Measurements from ENCODE around the gene ANO2. TPM values are rescaled to one million over a fixed set of nuclear protein-coding genes. Genes with fewer than 3 reads are reported as not detected.

The ANO2 gene
- total RNA-seq, 2 donors from 2014 or later = 0.89 TPM; not detected in 1

GRCh38 chr12:5971194-5971850 is 26.3 kb upstream of the ANO2 start:
- no peaks in the 10 kb centered on the region for H3K36me3 Mint-ChIP-seq (ENCODE audit: low read depth)

GRCh38 chr12:5969974-5970690 is 25.1 kb upstream of the ANO2 start:
- Mint-ChIP-seq H3K4me1 (peaks cover 2% of the 10 kb centered on the region), H3K4me3 (no peak overlapping the region), H3K27me3 (peaks cover 74% of the 10 kb centered on the region), H3K27ac (peak overlapping the region; percentile 32), H3K36me3 (ENCODE audit: low read depth) (no peaks in the 10 kb centered on the region)
- DNase-seq (no peak), ATAC-seq (no peak)
- no peaks in the 10 kb centered on the region for H3K9me3 ChIP-seq (ENCODE audit: control insufficient read depth, low read length, poor library complexity, severe bottlenecking)

More at GRCh38 chr12:5971194-5971850, 26.3 kb upstream of the ANO2 start:
- peaks cover 78% of the 10 kb centered on the region for H3K27me3 Mint-ChIP-seq
- no peak overlapping the region for H3K27ac Mint-ChIP-seq
- H3K4me1 Mint-ChIP-seq = no peaks in the 10 kb centered on the region
- no peak for DNase-seq
- ATAC-seq = no peak
- no peak overlapping the region for H3K4me3 Mint-ChIP-seq
- H3K9me3 ChIP-seq (ENCODE audit: control insufficient read depth, low read length, poor library complexity, severe bottlenecking) = no peaks in the 10 kb centered on the region

GRCh38 chr12:5969156-5969973 is 24.3 kb upstream of the ANO2 start:
- no peaks in the 10 kb centered on the region for H3K9me3 ChIP-seq (ENCODE audit: control insufficient read depth, low read length, poor library complexity, severe bottlenecking)
- H3K27me3 Mint-ChIP-seq = peaks cover 75% of the 10 kb centered on the region
- ATAC-seq (no peak), DNase-seq (no peak)
- H3K4me1 Mint-ChIP-seq = peaks cover 4% of the 10 kb centered on the region
- H3K27ac Mint-ChIP-seq = no peak overlapping the region
- H3K4me3 Mint-ChIP-seq = no peak overlapping the region
- no peaks in the 10 kb centered on the region for H3K36me3 Mint-ChIP-seq (ENCODE audit: low read depth)

GRCh38 chr12:5967645-5968415 is 22.8 kb upstream of the ANO2 start:
- H3K36me3 Mint-ChIP-seq (ENCODE audit: low read depth) = no peaks in the 10 kb centered on the region
- H3K4me3 Mint-ChIP-seq = no peak overlapping the region
- no peaks in the 10 kb centered on the region for H3K9me3 ChIP-seq (ENCODE audit: control insufficient read depth, low read length, poor library complexity, severe bottlenecking)
- no peak overlapping the region for H3K27ac Mint-ChIP-seq
- peaks cover 6% of the 10 kb centered on the region for H3K4me1 Mint-ChIP-seq
- H3K27me3 Mint-ChIP-seq = peaks cover 62% of the 10 kb centered on the region
- no peak for ATAC-seq
- no peak for DNase-seq

- Mint-ChIP-seq H3K27me3 (peaks cover 49% of the 10 kb centered on the region), H3K36me3 (ENCODE audit: low read depth) (no peaks in the 10 kb centered on the region), H3K4me1 (peaks cover 6% of the 10 kb centered on the region), H3K27ac (no peak overlapping the region), H3K4me3 (no peak overlapping the region)
- no peak for DNase-seq
- H3K9me3 ChIP-seq (ENCODE audit: control insufficient read depth, low read length, poor library complexity, severe bottlenecking) = no peaks in the 10 kb centered on the region
- no peak for ATAC-seq
Observed at GRCh38 chr12:5966486-5967095, 21.5 kb upstream of the ANO2 start.

GRCh38 chr12:5965950-5966383 is 20.9 kb upstream of the ANO2 start:
- H3K27ac Mint-ChIP-seq = no peak overlapping the region
- H3K4me1 Mint-ChIP-seq = peaks cover 6% of the 10 kb centered on the region
- H3K27me3 Mint-ChIP-seq = peaks cover 43% of the 10 kb centered on the region
- ATAC-seq (peak; percentile 77), DNase-seq (peak in 1 of 3 donors; percentile 21)
- H3K9me3 ChIP-seq (ENCODE audit: control insufficient read depth, low read length, poor library complexity, severe bottlenecking) = no peaks in the 10 kb centered on the region
- no peaks in the 10 kb centered on the region for H3K36me3 Mint-ChIP-seq (ENCODE audit: low read depth)
- H3K4me3 Mint-ChIP-seq = no peak overlapping the region

GRCh38 chr12:5964913-5965900 is 20.1 kb upstream of the ANO2 start:
- H3K36me3 Mint-ChIP-seq (ENCODE audit: low read depth) = no peaks in the 10 kb centered on the region
- peaks cover 40% of the 10 kb centered on the region for H3K27me3 Mint-ChIP-seq
- no peaks in the 10 kb centered on the region for H3K9me3 ChIP-seq (ENCODE audit: control insufficient read depth, low read length, poor library complexity, severe bottlenecking)
- no peak for DNase-seq
- peaks cover 6% of the 10 kb centered on the region for H3K4me1 Mint-ChIP-seq
- H3K4me3 Mint-ChIP-seq = no peak overlapping the region
- no peak for ATAC-seq
- no peak overlapping the region for H3K27ac Mint-ChIP-seq

GRCh38 chr12:5963515-5963914 is 18.5 kb upstream of the ANO2 start:
- Mint-ChIP-seq H3K36me3 (ENCODE audit: low read depth) (no peaks in the 10 kb centered on the region), H3K4me1 (peaks cover 6% of the 10 kb centered on the region), H3K27me3 (peaks cover 25% of the 10 kb centered on the region), H3K27ac (no peak overlapping the region), H3K4me3 (no peak overlapping the region)
- no peaks in the 10 kb centered on the region for H3K9me3 ChIP-seq (ENCODE audit: control insufficient read depth, low read length, poor library complexity, severe bottlenecking)
- DNase-seq (no peak), ATAC-seq (no peak)

- Mint-ChIP-seq H3K27me3 (peaks cover 39% of the 10 kb centered on the region), H3K36me3 (ENCODE audit: low read depth) (no peaks in the 10 kb centered on the region), H3K27ac (no peak overlapping the region), H3K4me1 (peaks cover 6% of the 10 kb centered on the region), H3K4me3 (no peak overlapping the region)
- no peak for ATAC-seq
- no peaks in the 10 kb centered on the region for H3K9me3 ChIP-seq (ENCODE audit: control insufficient read depth, low read length, poor library complexity, severe bottlenecking)
- DNase-seq = no peak
Observed at GRCh38 chr12:5960783-5961182, 15.7 kb upstream of the ANO2 start.

GRCh38 chr12:5956987-5957386 is 11.9 kb upstream of the ANO2 start:
- ATAC-seq = no peak
- H3K36me3 Mint-ChIP-seq (ENCODE audit: low read depth) = no peaks in the 10 kb centered on the region
- no peak overlapping the region for H3K27ac Mint-ChIP-seq
- H3K9me3 ChIP-seq (ENCODE audit: control insufficient read depth, low read length, poor library complexity, severe bottlenecking) = no peaks in the 10 kb centered on the region
- H3K27me3 Mint-ChIP-seq = peaks cover 61% of the 10 kb centered on the region
- no peak overlapping the region for H3K4me3 Mint-ChIP-seq
- DNase-seq = no peak
- H3K4me1 Mint-ChIP-seq = no peaks in the 10 kb centered on the region

GRCh38 chr12:5954661-5955060 is 9.6 kb upstream of the ANO2 start:
- Mint-ChIP-seq H3K4me1 (no peaks in the 10 kb centered on the region), H3K27me3 (peaks cover 79% of the 10 kb centered on the region), H3K36me3 (ENCODE audit: low read depth) (peaks cover 2% of the 10 kb centered on the region), H3K4me3 (no peak overlapping the region), H3K27ac (no peak overlapping the region)
- ATAC-seq (no peak), DNase-seq (no peak)
- no peaks in the 10 kb centered on the region for H3K9me3 ChIP-seq (ENCODE audit: control insufficient read depth, low read length, poor library complexity, severe bottlenecking)

Measured in T-helper 17 cell (primary cell).